Stimulated activated CD4-positive, alpha-beta T cell treated with anti-CD3 and anti-CD28 coated beads, Interleukin-1b, Interleukin-23, amount 100 ng/mL, for 1 hour (primary cell): ENCODE measurements around the gene BSX.

Experiments
- DNase-seq, 2 donors: peaks; one replicate each; pipeline ENCODE4 v3.0.0-alpha.2; 2020; ENCODE audit warnings: low read depth in 2 of 2

The BSX gene

GRCh38 chr11:122981388-122982264 is at the start of gene BSX:
Gene BSX (minus strand): TSS chr11:122981834. CDS start chr11:122981671, 163 bp downstream.
- peak in 1 of 2 donors; percentile 37 for DNase-seq

- no peak for DNase-seq
Observed at GRCh38 chr11:123030517-123030916, 48.9 kb upstream of the BSX start.

GRCh38 chr11:123020968-123021367 is 39.3 kb upstream of the BSX start:
- no peak for DNase-seq

- DNase-seq = no peak
Observed at GRCh38 chr11:123018702-123019101, 37.1 kb upstream of the BSX start.

- DNase-seq = no peak
Observed at GRCh38 chr11:123011510-123011909, 29.9 kb upstream of the BSX start.

GRCh38 chr11:123006860-123007542 is 25.4 kb upstream of the BSX start:
- DNase-seq = no peak

- no peak for DNase-seq
Observed at GRCh38 chr11:123000721-123001120, 19.1 kb upstream of the BSX start.

- no peak for DNase-seq
Observed at GRCh38 chr11:122998727-122999366, 17.2 kb upstream of the BSX start.

- DNase-seq = no peak
Observed at GRCh38 chr11:122995526-122995925, 13.9 kb upstream of the BSX start.

- DNase-seq = no peak
Observed at GRCh38 chr11:122984186-122985011, 2.8 kb upstream of the BSX start.

GRCh38 chr11:122983438-122984185 is 2.0 kb upstream of the BSX start:
- DNase-seq = no peak

- DNase-seq = no peak
Observed at GRCh38 chr11:122979815-122980595, 1.6 kb downstream of the BSX start.

- no peak for DNase-seq
Observed at GRCh38 chr11:122979103-122979814, 2.4 kb downstream of the BSX start.

- DNase-seq = no peak
Observed at GRCh38 chr11:122978299-122978620, 3.4 kb downstream of the BSX start.

- no peak for DNase-seq
Observed at GRCh38 chr11:122977470-122978298, 4.0 kb downstream of the BSX start.

- no peak for DNase-seq
Observed at GRCh38 chr11:122976734-122977469, 4.7 kb downstream of the BSX start.

GRCh38 chr11:122976061-122976733 is 5.4 kb downstream of the BSX start:
- no peak for DNase-seq
